ENCODE results near the gene PREP.
"Not testable (repeated sequence)": the region's sequence is repeated elsewhere in the genome, so short reads cannot be mapped to it uniquely, and the experiment has no call there.

Gene PREP

DNA sequence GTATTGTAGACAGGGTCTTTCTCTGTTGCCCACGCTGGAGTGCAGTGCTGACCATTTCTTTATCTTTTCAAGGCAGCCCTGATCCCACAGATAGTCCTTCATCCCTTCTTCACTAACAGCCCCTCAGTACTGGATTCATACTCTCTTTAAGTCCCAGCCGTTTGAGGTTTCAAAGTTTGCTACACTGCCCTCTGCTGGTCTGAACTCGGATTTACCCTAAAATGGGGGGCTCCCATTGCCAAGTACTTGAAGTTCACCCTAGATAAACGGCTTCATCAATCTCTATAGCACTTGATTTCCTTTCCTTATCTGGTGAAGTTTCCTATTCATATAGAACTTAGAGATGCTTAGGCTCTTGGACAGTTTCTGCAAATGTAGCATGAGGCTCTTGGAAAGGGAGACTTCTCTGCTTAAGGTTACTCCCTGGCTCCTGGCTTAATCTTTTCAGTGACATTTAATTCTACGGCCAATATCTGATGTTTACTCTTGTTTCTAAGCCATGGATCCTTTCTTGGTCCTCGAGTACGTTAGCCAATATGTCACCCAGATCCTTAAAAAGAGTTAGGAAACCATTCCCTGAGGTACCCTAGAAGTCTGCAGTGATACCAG is 21.4 kb upstream of the PREP start:
- DNase-seq (ENCODE audit: extremely low read depth, low read depth): no peak
- TF ChIP-seq, protein P1, sequence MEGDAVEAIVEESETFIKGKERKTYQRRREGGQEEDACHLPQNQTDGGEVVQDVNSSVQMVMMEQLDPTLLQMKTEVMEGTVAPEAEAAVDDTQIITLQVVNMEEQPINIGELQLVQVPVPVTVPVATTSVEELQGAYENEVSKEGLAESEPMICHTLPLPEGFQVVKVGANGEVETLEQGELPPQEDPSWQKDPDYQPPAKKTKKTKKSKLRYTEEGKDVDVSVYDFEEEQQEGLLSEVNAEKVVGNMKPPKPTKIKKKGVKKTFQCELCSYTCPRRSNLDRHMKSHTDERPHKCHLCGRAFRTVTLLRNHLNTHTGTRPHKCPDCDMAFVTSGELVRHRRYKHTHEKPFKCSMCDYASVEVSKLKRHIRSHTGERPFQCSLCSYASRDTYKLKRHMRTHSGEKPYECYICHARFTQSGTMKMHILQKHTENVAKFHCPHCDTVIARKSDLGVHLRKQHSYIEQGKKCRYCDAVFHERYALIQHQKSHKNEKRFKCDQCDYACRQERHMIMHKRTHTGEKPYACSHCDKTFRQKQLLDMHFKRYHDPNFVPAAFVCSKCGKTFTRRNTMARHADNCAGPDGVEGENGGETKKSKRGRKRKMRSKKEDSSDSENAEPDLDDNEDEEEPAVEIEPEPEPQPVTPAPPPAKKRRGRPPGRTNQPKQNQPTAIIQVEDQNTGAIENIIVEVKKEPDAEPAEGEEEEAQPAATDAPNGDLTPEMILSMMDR (IDR thresholded peaks at IDR 0.05; ENCODE audit: low read depth, low read length, missing control alignments): peak; percentile 74
- no peak overlapping the region for H3K4me3 ChIP-seq (replicated peaks; ENCODE audit: low read depth, low read length)

DNA sequence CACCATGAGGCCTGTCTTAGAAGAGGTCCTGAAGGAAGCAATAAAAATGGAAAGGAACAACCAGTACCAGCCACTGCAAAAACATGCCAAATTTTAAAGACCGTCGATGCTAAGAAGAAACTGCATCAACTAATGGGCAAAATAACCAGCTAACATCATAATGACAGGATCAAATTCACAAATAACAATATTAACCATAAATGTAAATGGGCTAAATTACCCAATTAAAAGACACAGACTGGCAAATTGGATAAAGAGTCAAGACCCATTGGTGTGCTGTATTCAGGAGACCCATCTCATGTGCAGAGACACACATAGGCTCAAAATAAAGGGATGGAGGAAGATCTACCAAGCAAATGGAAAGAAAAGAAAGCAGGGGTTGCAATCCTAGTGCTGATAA is 14.1 kb upstream of the PREP start:
- H3K4me3 ChIP-seq (replicated peaks; ENCODE audit: low read depth, low read length); DNase-seq (ENCODE audit: extremely low read depth, low read depth): not testable (repeated sequence)

DNA sequence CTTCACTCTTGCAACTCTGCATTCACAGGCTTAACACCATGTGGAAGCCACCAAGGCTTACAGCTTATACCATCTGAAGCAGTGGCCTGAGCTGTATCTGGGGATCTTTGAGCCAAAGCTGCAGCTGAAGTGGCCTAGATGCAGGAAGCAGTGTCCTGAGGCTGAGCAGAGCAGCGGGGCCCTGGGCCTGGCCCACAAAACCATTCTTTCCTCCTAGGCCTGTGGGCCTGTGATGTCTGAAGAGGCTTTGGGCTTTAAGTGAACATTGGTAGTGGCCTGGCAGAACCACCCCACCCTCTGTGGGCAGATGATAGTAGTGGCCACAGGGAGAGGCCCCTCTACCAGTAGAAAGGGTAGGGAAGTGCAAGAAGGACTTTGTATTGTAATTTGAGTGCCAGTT is 6.9 kb upstream of the PREP start:
- no peak overlapping the region for H3K4me3 ChIP-seq (replicated peaks; ENCODE audit: low read depth, low read length)

DNA sequence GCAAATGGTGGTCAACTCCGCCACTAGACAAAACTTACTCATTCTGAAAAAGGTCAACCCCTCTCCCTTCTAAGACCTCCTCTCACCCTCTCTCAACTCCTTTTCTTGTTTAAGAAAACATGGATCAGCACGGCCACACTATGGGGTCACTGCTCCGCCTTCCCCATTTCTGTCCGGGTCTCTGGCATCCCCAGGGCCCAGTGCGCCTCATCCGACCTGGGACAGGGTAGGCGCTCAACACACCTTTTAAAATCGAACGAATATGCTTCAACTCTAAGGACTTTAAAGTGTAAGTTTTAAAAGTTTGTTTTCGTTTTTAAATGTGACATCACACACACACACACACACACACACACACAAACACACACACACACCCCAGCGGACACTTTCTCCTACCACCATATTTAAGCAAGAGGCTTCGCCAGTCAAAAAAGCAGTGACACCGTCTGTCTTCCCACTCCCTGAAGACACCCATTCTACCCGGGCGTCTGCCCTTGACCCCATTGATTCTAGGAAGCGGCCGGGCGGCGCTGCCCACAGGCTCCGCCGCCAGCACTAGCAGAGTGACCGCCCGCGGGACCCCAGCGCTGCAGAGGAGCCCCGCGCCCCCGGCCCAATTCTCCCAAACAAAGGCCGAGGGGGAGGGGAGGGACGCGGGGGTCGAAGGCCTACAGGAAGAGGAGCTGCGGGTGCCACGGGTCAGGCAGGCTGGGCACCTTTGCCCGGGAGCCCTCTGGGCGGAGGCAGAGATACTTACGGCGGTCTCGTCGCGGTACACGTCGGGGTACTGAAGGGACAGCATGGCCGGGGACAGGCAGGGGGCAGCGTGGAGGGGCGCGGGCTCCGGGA is 568 bp downstream of the PREP start:
- DNase-seq (ENCODE audit: extremely low read depth, low read depth): no peak
- TF ChIP-seq, protein P1 (IDR thresholded peaks at IDR 0.05; ENCODE audit: low read depth, low read length, missing control alignments): no peak
- H3K4me3 ChIP-seq (replicated peaks; ENCODE audit: low read depth, low read length): peak overlapping the region; percentile 89

More for the DNA sequence above, 6.9 kb upstream of the PREP start:
- TF ChIP-seq, protein P1 (IDR thresholded peaks at IDR 0.05; ENCODE audit: low read depth, low read length, missing control alignments): no peak
- DNase-seq (ENCODE audit: extremely low read depth, low read depth): no peak

DNA sequence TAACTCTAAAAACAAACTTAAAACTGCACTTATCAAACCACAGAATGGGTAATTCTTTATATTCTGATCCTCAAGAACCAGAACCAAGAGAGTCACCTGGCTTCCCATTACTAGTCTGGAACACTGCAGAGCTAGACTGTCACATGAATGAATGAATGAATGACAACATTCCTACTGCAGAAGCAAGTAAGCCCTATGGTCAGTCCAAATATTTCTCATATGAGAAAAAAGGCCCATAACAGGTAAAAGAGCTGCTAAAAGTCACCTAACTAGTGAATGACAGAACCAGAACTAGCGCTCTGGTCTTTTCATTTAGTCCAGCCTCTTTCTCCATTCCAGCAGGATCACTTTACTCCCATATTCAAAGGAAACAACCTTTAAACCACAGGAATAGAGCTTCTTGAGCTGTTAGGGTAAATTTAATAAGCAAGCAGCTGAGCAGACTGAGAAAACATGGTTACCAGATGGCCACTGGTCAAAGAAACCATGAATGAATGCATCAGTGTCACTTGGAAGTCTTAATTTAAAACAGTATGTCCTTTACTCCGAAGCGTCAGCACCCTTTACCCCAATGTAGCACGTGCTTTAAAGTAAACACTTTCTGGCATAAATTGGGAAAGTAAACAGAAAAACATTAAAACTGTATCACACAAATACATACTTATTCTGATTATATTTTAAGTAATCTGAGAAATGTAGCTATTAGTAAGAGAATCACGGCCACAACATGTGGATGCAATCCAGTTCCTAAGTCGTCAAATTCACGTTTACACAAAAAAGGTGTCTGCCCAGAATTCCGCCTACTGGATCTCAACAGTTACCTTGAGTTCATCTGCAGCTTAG is 1.4 kb downstream of the PREP start:
- peak overlapping the region; percentile 89 for H3K4me3 ChIP-seq (replicated peaks; ENCODE audit: low read depth, low read length)
- DNase-seq (ENCODE audit: extremely low read depth, low read depth): peak; percentile 57
- TF ChIP-seq, protein P1 (IDR thresholded peaks at IDR 0.05; ENCODE audit: low read depth, low read length, missing control alignments): no peak

DNA sequence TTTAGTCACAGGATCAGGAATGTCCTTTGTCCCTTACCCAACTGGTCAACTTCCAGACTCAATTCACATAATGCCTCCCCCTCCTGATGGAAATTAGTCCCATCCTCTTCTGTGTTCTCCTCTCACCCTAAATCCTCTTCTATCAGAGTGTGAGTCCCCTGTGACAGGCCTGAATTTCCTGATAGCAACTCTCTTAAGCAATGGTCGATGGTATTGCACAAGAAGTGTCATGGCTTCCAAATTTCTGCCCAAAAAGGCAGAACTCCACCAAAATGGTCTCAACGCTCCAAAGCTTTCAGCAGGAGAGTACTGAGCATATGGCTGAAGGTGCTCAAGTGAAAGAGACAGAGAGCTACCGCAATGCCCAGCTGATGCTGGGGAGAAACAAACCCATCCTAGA is 2.4 kb downstream of the PREP start:
- H3K4me3 ChIP-seq (replicated peaks; ENCODE audit: low read depth, low read length): peak overlapping the region; percentile 89
- DNase-seq (ENCODE audit: extremely low read depth, low read depth): no peak
- TF ChIP-seq, protein P1 (IDR thresholded peaks at IDR 0.05; ENCODE audit: low read depth, low read length, missing control alignments): no peak

DNA sequence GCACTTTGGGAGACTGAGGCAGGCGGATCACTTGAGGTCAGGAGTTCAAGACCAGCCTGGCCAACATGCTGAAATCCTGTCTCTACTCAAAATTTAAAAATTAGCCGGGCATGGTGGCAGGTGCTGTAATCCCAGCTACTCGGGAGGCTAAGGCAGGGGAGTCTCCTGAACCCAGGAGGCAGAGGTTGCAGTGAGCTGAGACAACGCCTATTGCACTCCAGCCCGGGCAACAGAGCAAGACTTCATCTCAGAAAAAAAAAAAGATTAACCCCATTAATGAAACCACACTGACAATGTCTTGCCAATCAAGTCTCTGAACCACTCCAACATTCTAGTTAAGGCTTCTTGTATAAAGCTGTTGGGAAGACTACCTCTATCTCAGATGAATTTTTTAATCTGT is 4.0 kb downstream of the PREP start:
- no peak overlapping the region for H3K4me3 ChIP-seq (replicated peaks; ENCODE audit: low read depth, low read length)
- TF ChIP-seq, protein P1 (IDR thresholded peaks at IDR 0.05; ENCODE audit: low read depth, low read length, missing control alignments): no peak
- DNase-seq (ENCODE audit: extremely low read depth, low read depth): no peak
